ENCODE data around the gene ANKRD65.
"Not testable (repeated sequence)": the region's sequence is repeated elsewhere in the genome, so short reads cannot be mapped to it uniquely, and the experiment has no call there.

ANKRD65 gene

GRCh38 chr1:1430114-1430982 lies 9.3 kb upstream of the ANKRD65 start:
- DNase-seq (ENCODE audit: low read depth), result no peak

- DNase-seq (ENCODE audit: low read depth), result no peak
Observed at GRCh38 chr1:1429671-1430073, 8.6 kb upstream of the ANKRD65 start.

GRCh38 chr1:1428967-1429366 lies 7.9 kb upstream of the ANKRD65 start:
- not testable (repeated sequence) for DNase-seq (ENCODE audit: low read depth)

DNA sequence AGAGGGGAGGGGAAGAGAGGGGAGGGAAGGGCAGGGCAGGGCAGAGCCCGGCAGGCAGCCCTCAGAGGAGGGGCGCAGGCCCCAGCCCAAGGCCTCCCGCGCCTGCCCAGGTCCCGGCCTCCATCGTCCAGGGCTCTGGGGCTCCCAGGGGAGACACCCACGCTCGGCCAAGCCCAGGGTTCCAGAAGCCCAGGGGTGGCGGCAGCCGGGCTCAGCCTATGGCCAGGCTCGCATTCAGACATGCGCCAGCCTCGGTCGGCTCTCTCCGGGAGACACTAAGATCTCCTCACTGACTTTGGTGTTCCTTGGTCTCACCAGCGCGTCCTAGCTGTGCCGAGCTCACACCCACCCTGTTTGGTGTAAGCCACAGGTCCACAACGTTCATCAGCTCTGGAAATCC lies 7.1 kb upstream of the ANKRD65 start:
- no peak for DNase-seq (ENCODE audit: low read depth)

DNA sequence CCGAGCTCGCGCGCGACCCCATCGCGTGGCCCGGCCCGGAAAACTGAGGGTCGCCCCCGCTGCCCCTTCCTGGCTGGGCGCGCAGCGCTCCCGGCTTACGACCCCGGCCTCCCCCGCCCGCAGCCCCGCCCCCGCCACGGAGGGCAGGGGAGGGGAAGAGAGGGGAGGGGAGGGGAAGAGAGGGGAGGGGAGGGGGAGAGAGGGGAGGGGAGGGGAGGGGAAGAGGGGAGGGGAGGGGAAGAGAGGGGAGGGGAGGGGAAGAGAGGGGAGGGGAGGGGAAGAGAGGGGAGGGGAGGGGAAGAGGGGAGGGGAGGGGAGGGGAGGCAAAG lies 6.7 kb upstream of the ANKRD65 start:
- DNase-seq (ENCODE audit: low read depth), result no peak

- DNase-seq (ENCODE audit: low read depth), result no peak
Observed at GRCh38 chr1:1427106-1427819, 6.2 kb upstream of the ANKRD65 start.

- no peak for DNase-seq (ENCODE audit: low read depth)
Observed at GRCh38 chr1:1426496-1427105, 5.5 kb upstream of the ANKRD65 start.

DNA sequence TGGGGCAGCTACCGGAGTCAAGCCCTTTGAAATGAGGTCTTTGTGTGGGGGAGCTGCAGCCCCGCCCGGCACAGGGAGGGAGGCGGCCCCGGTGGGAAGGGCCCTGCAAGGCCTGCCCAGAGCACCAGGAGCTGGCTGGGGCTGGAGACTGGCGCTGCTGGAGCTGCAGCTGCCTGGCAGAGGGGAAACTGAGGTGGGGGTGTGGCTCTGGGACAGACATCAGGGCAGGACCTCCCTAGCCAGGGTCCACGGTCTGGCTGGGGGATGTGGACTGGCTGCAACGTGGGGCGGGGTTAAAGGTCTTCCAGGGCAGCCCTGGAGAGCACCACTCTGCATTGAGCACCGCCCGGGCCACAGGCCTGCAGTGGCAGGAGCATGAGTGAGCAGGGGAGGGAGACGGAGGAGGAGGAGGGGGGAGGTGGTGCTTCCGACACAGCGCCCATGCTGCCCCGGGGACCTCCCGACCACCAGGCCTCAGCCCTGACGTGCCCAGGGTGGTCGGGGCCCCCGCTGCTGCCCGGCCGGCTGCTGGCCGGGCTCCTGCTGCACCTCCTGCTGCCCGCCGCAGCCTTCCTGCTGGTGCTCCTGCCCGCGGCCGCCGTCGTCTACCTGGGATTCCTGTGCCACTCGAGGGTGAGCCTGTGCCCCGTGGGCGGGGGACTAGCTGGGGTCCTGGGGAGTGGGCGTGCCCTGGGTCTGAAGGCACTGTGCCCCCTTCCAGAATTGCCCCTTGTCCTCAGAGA lies 4.8 kb upstream of the ANKRD65 start:
- no peak for DNase-seq (ENCODE audit: low read depth)

DNA sequence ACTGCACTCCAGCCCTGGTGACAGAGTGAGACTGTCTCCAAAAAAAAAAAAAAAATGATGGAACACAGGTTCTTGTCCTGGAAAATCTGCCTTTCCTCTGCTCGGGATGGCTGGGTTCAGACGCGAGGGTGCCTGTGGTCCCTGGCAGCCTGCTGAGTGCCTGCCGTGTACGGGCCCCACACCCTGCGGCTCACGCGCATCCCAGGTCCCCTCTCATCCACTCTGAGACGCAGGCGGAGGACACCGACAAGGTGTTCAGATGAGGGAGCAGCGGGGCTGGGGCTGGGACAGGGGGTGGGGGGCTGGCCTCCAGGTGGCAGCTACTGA lies 4.3 kb upstream of the ANKRD65 start:
- no peak for DNase-seq (ENCODE audit: low read depth)

GRCh38 chr1:1424707-1425106 lies 3.6 kb upstream of the ANKRD65 start:
- DNase-seq (ENCODE audit: low read depth), result no peak

DNA sequence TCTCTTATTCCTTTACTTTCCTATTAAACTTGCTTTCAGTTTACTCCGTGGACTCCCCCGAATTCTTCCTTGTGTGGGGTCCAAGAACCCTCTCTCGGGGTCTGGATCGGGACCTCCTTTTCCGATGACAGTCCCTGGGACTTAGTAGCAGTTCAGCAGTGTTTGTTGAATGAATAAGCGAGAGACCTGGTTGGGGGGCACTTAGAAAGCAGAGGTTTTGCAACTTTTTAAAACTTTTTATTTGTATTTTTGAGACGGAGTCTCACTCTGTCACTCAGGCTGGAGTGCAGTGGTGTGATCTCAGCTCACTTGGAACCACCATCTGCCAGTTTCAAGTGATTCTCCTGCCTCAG lies 2.1 kb upstream of the ANKRD65 start:
- DNase-seq (ENCODE audit: low read depth), result no peak

- no peak for DNase-seq (ENCODE audit: low read depth)
Observed at GRCh38 chr1:1422465-1423244, 1.6 kb upstream of the ANKRD65 start.

DNA sequence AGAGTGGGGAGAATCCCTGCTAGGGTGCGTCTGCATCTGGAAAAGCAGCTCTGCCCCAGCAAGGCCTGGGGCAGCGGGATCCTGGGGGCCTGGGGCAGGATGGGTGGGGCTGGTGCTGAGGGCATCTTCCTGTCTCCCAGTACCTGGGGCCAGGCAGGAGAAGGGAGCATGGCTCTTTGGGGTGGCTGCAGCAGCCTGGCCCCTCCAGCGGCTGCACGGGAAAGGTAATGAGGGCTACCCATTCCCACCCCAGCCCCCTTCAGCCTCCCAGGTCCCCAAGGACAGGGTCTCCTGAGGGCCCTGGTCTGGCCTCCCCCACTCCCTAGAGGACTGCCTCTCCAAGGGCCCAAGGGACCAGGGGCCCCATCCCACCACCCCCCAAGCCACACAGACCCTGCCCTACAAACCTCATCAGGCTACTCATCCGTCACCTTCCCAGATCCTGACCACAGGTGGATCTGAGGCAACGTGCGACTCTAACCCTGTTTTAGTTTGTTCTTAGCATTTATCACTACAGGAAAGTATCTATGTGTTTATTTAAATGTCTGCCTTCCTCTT lies 910 bp upstream of the ANKRD65 start:
- no peak for DNase-seq (ENCODE audit: low read depth)

- no peak for DNase-seq (ENCODE audit: low read depth)
Observed at GRCh38 chr1:1420654-1421141, 378 bp downstream of the ANKRD65 start.

- no peak for DNase-seq (ENCODE audit: low read depth)
Observed at GRCh38 chr1:1419813-1420653, 1.0 kb downstream of the ANKRD65 start.

DNA sequence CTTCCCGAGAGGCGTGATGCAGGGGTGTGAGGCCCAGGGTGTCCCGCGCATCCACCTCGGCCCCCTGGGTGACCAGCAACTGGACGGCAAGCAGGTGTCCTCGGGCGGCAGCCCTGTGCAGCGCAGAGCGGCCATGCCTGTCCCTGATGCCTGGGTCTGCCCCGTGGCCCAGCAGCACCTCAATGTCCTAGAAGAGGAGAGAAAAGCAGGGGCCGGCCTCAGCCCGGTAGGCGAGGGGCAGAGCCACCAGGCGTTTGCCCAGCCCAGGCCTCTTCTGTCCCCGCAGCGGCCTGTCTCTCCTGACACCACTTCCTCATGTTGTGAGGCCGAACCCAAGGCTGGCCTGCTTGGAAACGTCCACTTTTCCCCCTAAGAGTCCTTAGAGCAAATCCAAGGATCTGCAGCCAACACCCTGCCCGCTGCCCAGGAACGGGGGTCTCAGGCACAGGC lies 1.7 kb downstream of the ANKRD65 start:
- DNase-seq (ENCODE audit: low read depth), result no peak

- no peak for DNase-seq (ENCODE audit: low read depth)
Observed at GRCh38 chr1:1418464-1419362, 2.4 kb downstream of the ANKRD65 start.

GRCh38 chr1:1417825-1418463 lies 3.1 kb downstream of the ANKRD65 start:
- not testable (repeated sequence) for DNase-seq (ENCODE audit: low read depth)

DNA sequence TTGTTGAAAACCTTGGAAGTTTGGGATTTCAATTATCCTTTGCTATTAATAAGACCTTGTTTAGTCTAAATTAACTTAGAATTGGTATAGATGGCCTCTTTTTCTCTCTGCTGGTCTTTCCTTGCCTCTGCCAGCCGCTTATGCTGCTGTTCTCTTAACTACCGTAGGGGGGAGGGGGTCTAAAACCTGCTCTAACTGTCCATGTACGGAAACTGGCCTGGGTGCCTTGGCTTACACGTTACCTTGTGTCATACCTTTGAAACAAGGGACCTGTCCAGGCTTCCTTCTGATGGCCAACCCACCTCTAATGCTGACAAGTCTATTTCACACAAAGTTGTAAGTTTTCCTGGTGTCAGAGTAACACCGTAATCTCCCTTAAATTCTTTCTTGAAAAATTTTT lies 3.7 kb downstream of the ANKRD65 start:
- not testable (repeated sequence) for DNase-seq (ENCODE audit: low read depth)
